NCI-H146 treated with DMSO at 0.1 percent for 48 hours (cell line): Measurements from ENCODE around the gene LIMD2.
"Not testable (repeated sequence)": the region's sequence is repeated elsewhere in the genome, so short reads cannot be mapped to it uniquely, and the experiment has no call there.

Experiments used
- DNase-seq: peaks from one replicate; lab custom pipeline; 2025; ENCODE audit not compliant: unreplicated experiment; lab: John Stamatoyannopoulos, UW

The LIMD2 gene

GRCh38 chr17:63699638-63700527 lies at the start of gene LIMD2:
Gene LIMD2, minus strand, starts transcription at chr17:63700125. Its CDS starts 827 bp downstream, at chr17:63699298.
- DNase-seq: peak; percentile 46

- peak; percentile 96 for DNase-seq
Measured at GRCh38 chr17:63741408-63742173, 41.7 kb upstream of the LIMD2 start, which contains the start of gene STRADA. Gene STRADA, minus strand, starts transcription at chr17:63741799. Its CDS starts 13,430 bp downstream, at chr17:63728369.

GRCh38 chr17:63741143-63741407 lies 41.1 kb upstream of the LIMD2 start:
- DNase-seq: no peak

GRCh38 chr17:63740464-63741142 lies 40.7 kb upstream of the LIMD2 start:
- DNase-seq: no peak

- no peak for DNase-seq
Measured at GRCh38 chr17:63735691-63736090, 35.8 kb upstream of the LIMD2 start.

- no peak for DNase-seq
Measured at GRCh38 chr17:63722403-63722802, 22.5 kb upstream of the LIMD2 start.

GRCh38 chr17:63720194-63720593 lies 20.3 kb upstream of the LIMD2 start:
- not testable (repeated sequence) for DNase-seq

- no peak for DNase-seq
Measured at GRCh38 chr17:63718988-63719387, 19.1 kb upstream of the LIMD2 start.

GRCh38 chr17:63716426-63716825 lies 16.5 kb upstream of the LIMD2 start:
- DNase-seq: no peak

- no peak for DNase-seq
Measured at GRCh38 chr17:63714550-63715277, 14.8 kb upstream of the LIMD2 start.

GRCh38 chr17:63709110-63709509 lies 9.2 kb upstream of the LIMD2 start:
- no peak for DNase-seq

- DNase-seq: no peak
Measured at GRCh38 chr17:63707151-63707550, 7.2 kb upstream of the LIMD2 start.

GRCh38 chr17:63706336-63707082 lies 6.6 kb upstream of the LIMD2 start:
- no peak for DNase-seq

- DNase-seq: no peak
Measured at GRCh38 chr17:63705657-63706056, 5.7 kb upstream of the LIMD2 start.

GRCh38 chr17:63704836-63705235 lies 4.9 kb upstream of the LIMD2 start:
- DNase-seq: no peak

- no peak for DNase-seq
Measured at GRCh38 chr17:63704259-63704576, 4.3 kb upstream of the LIMD2 start.

GRCh38 chr17:63703556-63704258 lies 3.8 kb upstream of the LIMD2 start:
- no peak for DNase-seq

GRCh38 chr17:63703029-63703428 lies 3.1 kb upstream of the LIMD2 start:
- no peak for DNase-seq

GRCh38 chr17:63702721-63703015 lies 2.7 kb upstream of the LIMD2 start:
- no peak for DNase-seq
